Nephron (organoid): ENCODE data around the gene ARSG.
A peak's percentile ranks its signal among the peaks of the same experiment; 100 is the strongest.
"Not testable (repeated sequence)": the region's sequence is repeated elsewhere in the genome, so short reads cannot be mapped to it uniquely, and the experiment has no call there.

ENCODE experiments used
- H3K27ac Mint-ChIP-seq, 3 experiments: 2 replicates each; pipeline ENCODE4 v1.8.0; 2020; ENCODE audit warnings: mixed read lengths in 3 of 3, mild to moderate bottlenecking in 2 of 3, moderate library complexity in 1 of 3
- H3K27me3 Mint-ChIP-seq: 2 replicates; pipeline ENCODE4 v1.8.0; 2021; ENCODE audit warnings: low read depth, mild to moderate bottlenecking, moderate library complexity, mixed read lengths
- H3K36me3 Mint-ChIP-seq: 2 replicates; pipeline ENCODE4 v1.8.0; 2020; ENCODE audit warnings: low read depth, mixed read lengths
- H3K4me1 Mint-ChIP-seq: 2 replicates; pipeline ENCODE4 v1.8.0; 2020; ENCODE audit warnings: mixed read lengths
- H3K4me3 Mint-ChIP-seq, 3 experiments: 2 replicates each; pipeline ENCODE4 v1.8.0; 2020; ENCODE audit warnings: mild to moderate bottlenecking in 3 of 3, mixed read lengths in 3 of 3, moderate library complexity in 2 of 3
- H3K9me3 Mint-ChIP-seq: 2 replicates; pipeline ENCODE4 v1.8.0; 2020; ENCODE audit warnings: mixed read lengths
- TF ChIP-seq, protein P1 (sequence below), 3 experiments: fragments of 200-600 bp; sonication (generic); IDR thresholded peaks; one replicate each; pipeline ENCODE4 v1.5.0; 2021; ENCODE audit warnings: antibody characterized with exemption in 3 of 3; ENCODE audit not compliant: unreplicated experiment in 3 of 3

ARSG gene

DNA sequence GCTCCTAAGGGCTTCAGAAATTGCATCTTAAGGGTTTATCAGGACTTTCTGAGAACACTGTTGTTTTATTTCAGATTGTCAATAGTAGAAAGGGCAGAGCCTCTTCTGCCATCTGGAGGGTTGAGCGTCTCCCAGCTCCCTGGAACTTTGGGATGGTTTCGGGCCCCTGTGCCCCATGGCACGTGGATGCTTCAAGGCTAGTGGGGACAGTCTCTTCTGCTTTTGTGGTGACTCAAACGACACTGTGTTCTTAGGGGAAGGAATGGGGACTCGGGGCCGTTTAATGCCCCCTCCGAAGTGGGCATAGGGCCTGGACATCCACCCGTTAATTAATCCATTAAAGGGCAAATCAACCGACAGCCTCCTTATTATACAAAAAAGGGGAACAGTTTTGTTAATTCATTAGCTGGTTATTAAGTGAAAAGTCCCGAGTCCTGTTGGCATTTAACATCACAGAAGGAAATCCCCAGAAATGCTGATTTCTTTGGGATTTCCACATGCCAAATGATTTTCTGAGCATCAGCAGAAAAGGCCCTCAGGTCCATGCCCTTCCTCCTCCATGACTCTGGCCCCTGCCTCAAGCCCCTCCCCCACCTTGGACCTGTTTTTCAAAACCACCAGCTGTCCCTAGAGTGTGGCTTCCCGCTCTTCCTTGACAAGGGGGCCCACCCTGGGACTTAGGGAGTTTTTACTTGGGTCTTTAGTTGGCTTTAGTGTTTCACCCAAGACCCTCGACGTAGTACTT, 68.7 kb downstream of the ARSG start:
- H3K36me3 Mint-ChIP-seq, result no peaks in the 10 kb centered on the region
- no peaks in the 10 kb centered on the region for H3K9me3 Mint-ChIP-seq
- H3K27ac Mint-ChIP-seq, result no peak overlapping the region
- H3K27me3 Mint-ChIP-seq, result no peaks in the 10 kb centered on the region
- H3K4me1 Mint-ChIP-seq, result no peaks in the 10 kb centered on the region
- H3K4me3 Mint-ChIP-seq, result no peak overlapping the region
- TF ChIP-seq, protein P1, sequence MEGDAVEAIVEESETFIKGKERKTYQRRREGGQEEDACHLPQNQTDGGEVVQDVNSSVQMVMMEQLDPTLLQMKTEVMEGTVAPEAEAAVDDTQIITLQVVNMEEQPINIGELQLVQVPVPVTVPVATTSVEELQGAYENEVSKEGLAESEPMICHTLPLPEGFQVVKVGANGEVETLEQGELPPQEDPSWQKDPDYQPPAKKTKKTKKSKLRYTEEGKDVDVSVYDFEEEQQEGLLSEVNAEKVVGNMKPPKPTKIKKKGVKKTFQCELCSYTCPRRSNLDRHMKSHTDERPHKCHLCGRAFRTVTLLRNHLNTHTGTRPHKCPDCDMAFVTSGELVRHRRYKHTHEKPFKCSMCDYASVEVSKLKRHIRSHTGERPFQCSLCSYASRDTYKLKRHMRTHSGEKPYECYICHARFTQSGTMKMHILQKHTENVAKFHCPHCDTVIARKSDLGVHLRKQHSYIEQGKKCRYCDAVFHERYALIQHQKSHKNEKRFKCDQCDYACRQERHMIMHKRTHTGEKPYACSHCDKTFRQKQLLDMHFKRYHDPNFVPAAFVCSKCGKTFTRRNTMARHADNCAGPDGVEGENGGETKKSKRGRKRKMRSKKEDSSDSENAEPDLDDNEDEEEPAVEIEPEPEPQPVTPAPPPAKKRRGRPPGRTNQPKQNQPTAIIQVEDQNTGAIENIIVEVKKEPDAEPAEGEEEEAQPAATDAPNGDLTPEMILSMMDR (IDR thresholded peaks at IDR 0.05; ENCODE audit: unreplicated experiment in 3 of 3), result no peak

DNA sequence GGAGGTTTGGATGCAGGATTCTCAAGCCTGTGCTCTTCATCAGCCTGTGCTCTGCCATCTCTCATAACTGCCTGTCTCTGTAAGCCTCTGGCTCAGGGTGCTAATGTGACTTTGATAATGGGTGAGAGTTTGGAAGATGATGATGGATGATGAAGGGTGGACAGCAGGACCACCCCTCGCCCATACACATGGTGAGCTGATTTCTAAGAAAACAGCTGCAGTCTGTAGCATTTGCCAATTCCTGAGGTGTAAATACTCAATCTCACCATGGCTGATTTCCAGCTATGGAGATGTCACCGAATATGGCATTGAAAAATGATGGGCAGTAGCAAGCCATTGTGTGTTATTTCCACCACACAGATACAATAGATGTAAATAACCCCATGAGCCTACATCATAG, 74.2 kb downstream of the ARSG start:
- no peaks in the 10 kb centered on the region for H3K4me1 Mint-ChIP-seq
- no peaks in the 10 kb centered on the region for H3K27me3 Mint-ChIP-seq
- H3K4me3 Mint-ChIP-seq, result no peak overlapping the region
- no peaks in the 10 kb centered on the region for H3K36me3 Mint-ChIP-seq
- TF ChIP-seq, protein P1 (IDR thresholded peaks at IDR 0.05; ENCODE audit: unreplicated experiment in 3 of 3), result no peak
- no peaks in the 10 kb centered on the region for H3K9me3 Mint-ChIP-seq
- H3K27ac Mint-ChIP-seq, result no peak overlapping the region

DNA sequence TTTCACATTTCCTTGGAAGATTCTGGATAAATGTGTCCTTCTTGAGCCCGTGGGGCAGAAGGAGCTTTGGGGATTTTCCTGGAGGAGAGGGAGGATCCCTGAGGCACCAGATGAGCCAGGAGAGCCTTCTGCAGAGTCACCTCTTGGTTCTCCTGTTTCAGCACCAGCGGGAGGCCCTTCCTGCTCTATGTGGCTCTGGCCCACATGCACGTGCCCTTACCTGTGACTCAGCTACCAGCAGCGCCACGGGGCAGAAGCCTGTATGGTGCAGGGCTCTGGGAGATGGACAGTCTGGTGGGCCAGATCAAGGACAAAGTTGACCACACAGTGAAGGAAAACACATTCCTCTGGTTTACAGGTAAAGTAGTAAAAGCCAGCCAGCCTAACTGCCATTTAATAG, 77.1 kb downstream of the ARSG start:
- peaks cover 3% of the 10 kb centered on the region for H3K27me3 Mint-ChIP-seq
- H3K36me3 Mint-ChIP-seq, result no peaks in the 10 kb centered on the region
- H3K4me3 Mint-ChIP-seq, result no peak overlapping the region
- TF ChIP-seq, protein P1 (IDR thresholded peaks at IDR 0.05; ENCODE audit: unreplicated experiment in 3 of 3), result no peak
- no peaks in the 10 kb centered on the region for H3K4me1 Mint-ChIP-seq
- H3K9me3 Mint-ChIP-seq, result no peaks in the 10 kb centered on the region
- H3K27ac Mint-ChIP-seq, result no peak overlapping the region

DNA sequence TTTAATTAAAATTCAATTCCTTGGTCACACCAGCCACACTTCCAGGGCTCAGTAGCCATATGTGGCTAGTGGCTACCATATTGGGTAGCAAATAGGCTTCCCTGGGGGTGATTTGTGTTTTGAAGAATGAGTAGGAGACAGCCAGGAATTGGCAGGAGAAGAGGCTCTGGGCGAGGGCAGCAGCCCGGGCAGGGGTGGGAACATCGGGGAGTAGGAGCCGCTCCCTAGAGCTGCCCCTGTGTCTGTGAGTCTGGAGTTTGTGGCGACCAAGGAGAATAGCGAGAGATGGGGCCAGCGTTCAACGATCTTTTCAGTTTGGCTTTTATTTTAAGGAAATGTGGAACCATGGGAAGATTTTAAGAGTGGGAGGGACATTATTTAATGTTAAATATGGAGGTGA, 84.3 kb downstream of the ARSG start:
- peaks cover 14% of the 10 kb centered on the region for H3K27me3 Mint-ChIP-seq
- H3K9me3 Mint-ChIP-seq, result no peaks in the 10 kb centered on the region
- TF ChIP-seq, protein P1 (IDR thresholded peaks at IDR 0.05; ENCODE audit: unreplicated experiment in 3 of 3), result no peak
- no peak overlapping the region for H3K27ac Mint-ChIP-seq
- no peak overlapping the region for H3K4me3 Mint-ChIP-seq
- peaks cover 12% of the 10 kb centered on the region for H3K4me1 Mint-ChIP-seq
- H3K36me3 Mint-ChIP-seq, result no peaks in the 10 kb centered on the region

DNA sequence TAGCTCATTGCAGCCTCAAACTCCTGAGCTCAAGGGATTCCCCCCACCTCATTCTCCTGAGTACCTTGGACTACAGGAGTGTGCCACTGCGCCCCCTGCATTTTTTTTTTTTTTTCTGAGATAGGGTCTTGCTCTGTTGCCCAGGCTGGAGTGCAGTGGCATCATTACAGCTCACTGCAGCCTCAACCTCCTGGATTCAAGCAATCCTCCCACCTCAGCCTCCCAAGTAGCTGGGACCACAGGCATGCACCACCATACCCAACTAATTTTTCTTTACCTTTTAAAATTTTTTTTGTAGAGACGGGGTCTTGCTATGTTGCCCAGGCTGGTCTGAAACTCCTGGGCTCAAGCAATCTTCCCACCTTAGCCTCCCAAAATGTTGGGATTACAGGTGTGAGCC, 84.9 kb downstream of the ARSG start:
- H3K4me3 Mint-ChIP-seq, H3K36me3 Mint-ChIP-seq, H3K27ac Mint-ChIP-seq, H3K9me3 Mint-ChIP-seq: not testable (repeated sequence)
- Mint-ChIP-seq H3K27me3 (peaks cover 14% of the 10 kb centered on the region), H3K4me1 (peaks cover 18% of the 10 kb centered on the region)

DNA sequence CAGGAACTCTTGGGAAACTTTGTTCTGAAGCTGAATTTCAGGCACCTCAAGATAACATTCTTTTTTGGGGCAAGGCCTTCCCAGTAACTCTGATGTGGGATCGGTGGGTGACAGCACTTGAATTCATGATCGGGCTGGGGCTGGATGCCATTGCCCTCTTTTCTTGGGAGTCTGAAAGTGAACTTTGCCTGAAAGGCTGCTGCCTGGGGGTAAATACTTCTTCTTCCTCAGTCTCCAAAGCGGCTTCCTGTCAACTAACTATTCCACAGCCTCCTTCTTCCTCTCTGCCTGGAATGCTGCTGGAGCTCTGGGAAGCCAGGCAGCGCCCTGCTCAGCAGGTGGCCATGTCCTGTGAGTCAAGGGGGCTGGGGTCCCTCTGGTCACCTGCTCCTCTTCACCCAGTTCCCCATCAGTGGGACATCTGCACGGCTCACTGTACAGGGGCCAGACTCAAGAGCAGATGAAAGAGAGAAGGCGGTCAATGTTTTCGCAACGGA, 86.5 kb downstream of the ARSG start:
- Mint-ChIP-seq H3K4me3 (no peak overlapping the region), H3K36me3 (no peaks in the 10 kb centered on the region), H3K27me3 (peaks cover 11% of the 10 kb centered on the region), H3K9me3 (no peaks in the 10 kb centered on the region), H3K4me1 (peaks cover 25% of the 10 kb centered on the region), H3K27ac (peak overlapping the region; percentile 15 to 80 (median 67))
- TF ChIP-seq, protein P1 (IDR thresholded peaks at IDR 0.05; ENCODE audit: unreplicated experiment in 3 of 3), result no peak
